BJ (cell line): Measurements from ENCODE around the gene UGT1A9. TPM values are rescaled to one million over a fixed set of nuclear protein-coding genes. Genes with fewer than 3 reads are reported as not detected.

Source experiments
- CTCF ChIA-PET: fragments of 350-600 bp; formaldehyde crosslinking; extraction: SDS; loops from one replicate; lab custom pipeline; 2021; ENCODE audit warnings: antibody characterized with exemption, inconsistent platforms; lab: Yijun Ruan, JAX
- POLR2A ChIA-PET: fragments of 300-600 bp; sonication (Branson Sonifier 250); formaldehyde crosslinking; extraction: SDS; loops from one replicate; lab custom pipeline; 2021; ENCODE audit warnings: antibody characterized with exemption; lab: Charles Lee
- DNase-seq: peaks from one replicate; pipeline ENCODE4 v3.0.0-alpha.2; 2011; ENCODE audit warnings: low read depth
- H3K27me3 ChIP-seq: 2 replicates; pipeline ENCODE4 v1.6.0; 2011; ENCODE audit warnings: low read length; ENCODE audit not compliant: control insufficient read depth, insufficient read depth
- H3K36me3 ChIP-seq: 2 replicates; pipeline ENCODE4 v1.5.1; 2011; ENCODE audit warnings: low read length; ENCODE audit not compliant: control insufficient read depth, insufficient read depth
- H3K4me3 ChIP-seq: 2 replicates; pipeline ENCODE4 v1.5.1; 2011; ENCODE audit warnings: low read depth, mild to moderate bottlenecking, control low read depth, low read length
- CTCF ChIP-seq: IDR thresholded peaks from 2 replicates; pipeline ENCODE4 v1.5.1; 2011; ENCODE audit warnings: low read depth, mild to moderate bottlenecking, control low read depth, inconsistent platforms, low read length, moderate library complexity; ENCODE audit not compliant: insufficient read depth
- polyA plus RNA-seq: library from polyadenylated mRNA; depleted of rRNA; stranded (reverse); fragments of >200 nt; gene quantifications from 2 replicates; pipeline ENCODE4 v1.2.3, GENCODE V29; 2011

Gene UGT1A9
- polyA plus RNA-seq, 1 experiment, result not detected

DNA sequence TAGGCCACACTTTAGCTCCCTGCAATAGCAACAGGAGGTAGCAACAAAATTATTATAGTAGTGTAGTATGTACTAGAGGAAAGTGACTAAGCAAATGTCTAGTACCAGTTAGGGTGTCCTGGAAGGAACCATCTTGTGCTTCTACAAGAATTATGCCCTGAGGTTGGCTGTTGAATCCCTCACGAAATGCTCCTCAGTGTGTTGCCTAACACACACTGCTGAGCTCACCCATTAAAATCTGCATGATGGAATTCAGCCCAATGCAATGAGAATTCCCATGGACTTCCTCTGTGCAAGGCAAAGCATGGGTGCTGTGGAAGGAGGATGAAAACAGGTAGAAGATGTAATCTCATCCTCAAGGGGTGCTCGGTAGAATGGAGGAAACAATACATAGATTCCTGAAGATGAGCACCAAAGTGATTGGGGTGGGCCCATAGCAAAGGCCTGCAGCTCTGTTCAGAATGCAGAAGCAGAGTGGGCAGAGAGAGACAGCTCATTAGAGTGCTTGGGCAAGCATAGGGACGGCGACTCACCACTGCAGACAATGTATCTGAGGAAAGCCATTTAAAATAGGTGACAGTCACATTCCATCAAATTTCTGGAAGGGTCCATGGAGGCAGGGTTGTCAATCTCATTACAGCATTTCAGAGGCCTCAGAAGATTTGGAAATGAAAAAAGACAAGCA, 8.8 kb downstream of the UGT1A9 start:
- POLR2A ChIA-PET, result no interaction called here
- no peaks in the 10 kb centered on the region for H3K36me3 ChIP-seq
- no peak overlapping the region for H3K4me3 ChIP-seq
- no peak for DNase-seq
- H3K27me3 ChIP-seq, result no peaks in the 10 kb centered on the region
- no peak for TF ChIP-seq CTCF
- CTCF ChIA-PET, result interaction anchor here (1.4 kb wide), 1 partner anchor 11 kb away, joined by 6 read pairs; no protein-coding TSS in a partner anchor

GRCh38 chr2:233681521-233682099, 9.9 kb downstream of the UGT1A9 start, which contains the start of gene UGT1A7:
Gene UGT1A7 (plus strand): TSS chr2:233681901. CDS start chr2:233681938, 37 bp downstream.
- ChIA-PET CTCF (no interaction called here), POLR2A (no interaction called here)
- TF ChIP-seq CTCF, result no peak
- H3K36me3 ChIP-seq, result no peaks in the 10 kb centered on the region
- no peak within 1 kb of the TSS for H3K4me3 ChIP-seq
- H3K27me3 ChIP-seq, result no peaks in the 10 kb centered on the region
- DNase-seq, result no peak

DNA sequence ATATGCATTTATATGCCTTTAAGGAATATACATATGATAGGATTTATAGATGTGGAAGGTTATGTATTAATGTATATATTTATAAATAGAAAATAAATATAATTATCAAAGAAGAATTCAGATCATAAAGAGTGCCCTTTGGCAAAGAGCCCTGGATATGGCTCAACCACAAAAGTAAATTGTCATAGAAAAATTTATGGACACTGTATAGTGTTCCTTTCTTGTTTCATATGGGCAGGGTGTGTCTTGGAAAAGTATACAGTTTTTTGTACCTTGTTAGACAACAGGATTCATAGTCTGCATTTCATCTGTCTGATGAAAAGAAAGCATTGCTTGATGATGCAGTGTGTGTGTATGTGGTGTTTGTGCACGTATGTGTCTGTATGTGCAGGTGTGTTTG, 12.9 kb downstream of the UGT1A9 start:
- CTCF ChIA-PET, result no interaction called here
- no peaks in the 10 kb centered on the region for H3K36me3 ChIP-seq

DNA sequence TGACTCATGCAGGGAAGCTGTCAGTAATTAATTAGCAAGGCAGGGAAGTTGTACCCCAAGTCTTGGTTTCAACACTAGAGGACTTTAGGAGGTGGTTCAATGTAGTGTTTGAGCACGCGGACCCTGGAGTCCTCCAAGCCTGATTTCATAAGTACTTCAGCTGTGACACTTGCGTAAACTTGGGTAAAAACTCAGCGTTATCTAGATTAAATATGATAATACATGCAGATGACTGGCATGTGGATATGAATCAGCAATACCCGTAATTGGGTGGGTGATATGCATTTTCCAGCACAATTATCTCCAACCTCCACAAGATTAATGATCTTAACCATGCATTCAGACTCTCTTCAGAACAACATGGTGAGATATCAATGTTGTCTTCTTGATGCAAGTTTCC, 15.2 kb downstream of the UGT1A9 start:
- Histone ChIP-seq H3K4me3 (no peak overlapping the region), H3K27me3 (no peaks in the 10 kb centered on the region), H3K36me3 (no peaks in the 10 kb centered on the region)
- ChIA-PET POLR2A (no interaction called here), CTCF (no interaction called here)
- no peak for TF ChIP-seq CTCF
- no peak for DNase-seq

More for the DNA sequence above, 12.9 kb downstream of the UGT1A9 start:
- Histone ChIP-seq H3K27me3 (no peaks in the 10 kb centered on the region), H3K4me3 (no peak overlapping the region)
- POLR2A ChIA-PET, result no interaction called here
- DNase-seq, result no peak
- TF ChIP-seq CTCF, result no peak

- Histone ChIP-seq H3K27me3 (no peaks in the 10 kb centered on the region), H3K4me3 (no peak overlapping the region), H3K36me3 (no peaks in the 10 kb centered on the region)
- DNase-seq, result no peak
- CTCF ChIA-PET, result no interaction called here
- TF ChIP-seq CTCF, result no peak
- POLR2A ChIA-PET, result no interaction called here
Measured at GRCh38 chr2:233688341-233688740, 16.6 kb downstream of the UGT1A9 start.
